ENCODE data around the gene ASB1.

ASB1 gene

DNA sequence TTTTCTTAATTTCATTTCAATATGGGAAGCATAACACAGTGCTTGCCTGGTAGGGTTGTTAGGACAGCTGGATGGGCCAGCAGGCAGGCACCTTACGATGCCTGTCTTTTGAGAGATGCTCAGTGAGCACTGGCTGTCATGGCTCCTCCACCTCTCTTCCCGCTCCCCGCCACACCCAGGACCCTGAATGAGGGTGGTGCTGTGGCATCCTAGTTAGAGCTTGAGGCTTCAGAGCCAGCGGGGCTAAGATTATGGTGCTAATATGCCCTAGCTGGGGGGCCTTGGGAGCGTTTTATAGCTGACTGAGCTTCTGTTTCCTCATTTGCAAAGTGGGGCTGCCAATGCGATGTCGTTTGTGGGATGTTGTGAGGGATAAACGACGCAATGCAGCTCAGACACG is 37.7 kb downstream of the ASB1 start:
- DNase-seq (ENCODE audit: low read depth in 3 of 3, low spot score in 1 of 3), result no peak

DNA sequence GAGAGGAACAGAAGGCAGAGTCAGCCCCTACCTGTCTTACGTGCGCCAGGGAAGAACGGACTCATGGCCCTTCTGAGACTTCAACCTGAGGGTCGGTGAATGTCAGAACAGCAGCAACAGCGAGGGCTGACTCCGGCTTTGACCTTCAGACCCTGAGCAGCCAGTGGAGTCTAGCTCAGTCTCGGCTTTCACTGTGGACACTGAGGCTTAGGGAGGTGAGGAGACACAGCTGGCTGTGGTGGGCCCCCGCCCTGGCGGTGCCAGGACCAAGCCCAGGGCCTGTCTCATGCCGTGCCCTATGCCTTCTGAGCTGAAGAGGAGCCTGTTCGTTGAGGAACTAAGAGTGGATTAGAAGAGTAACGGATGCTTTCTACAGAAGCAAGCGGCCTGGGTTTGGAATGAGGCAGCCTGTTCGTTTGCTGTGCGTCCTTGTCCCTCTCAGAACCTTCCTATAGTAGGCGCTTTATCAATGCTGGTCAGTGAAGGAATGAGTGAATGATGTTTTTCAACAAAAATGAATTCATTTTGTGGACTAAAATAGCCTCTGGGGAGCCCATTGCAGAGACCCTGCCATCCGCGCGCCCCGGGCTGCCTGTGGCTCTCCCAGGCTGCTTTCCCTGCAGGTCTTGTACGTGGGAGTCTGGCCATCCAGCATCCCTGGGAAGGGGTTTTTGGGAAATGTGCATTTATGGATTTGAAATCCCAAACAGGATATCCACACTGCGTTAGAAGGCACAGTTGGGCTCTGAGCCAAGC is 38.9 kb downstream of the ASB1 start:
- no peak for DNase-seq (ENCODE audit: low read depth in 3 of 3, low spot score in 1 of 3)

DNA sequence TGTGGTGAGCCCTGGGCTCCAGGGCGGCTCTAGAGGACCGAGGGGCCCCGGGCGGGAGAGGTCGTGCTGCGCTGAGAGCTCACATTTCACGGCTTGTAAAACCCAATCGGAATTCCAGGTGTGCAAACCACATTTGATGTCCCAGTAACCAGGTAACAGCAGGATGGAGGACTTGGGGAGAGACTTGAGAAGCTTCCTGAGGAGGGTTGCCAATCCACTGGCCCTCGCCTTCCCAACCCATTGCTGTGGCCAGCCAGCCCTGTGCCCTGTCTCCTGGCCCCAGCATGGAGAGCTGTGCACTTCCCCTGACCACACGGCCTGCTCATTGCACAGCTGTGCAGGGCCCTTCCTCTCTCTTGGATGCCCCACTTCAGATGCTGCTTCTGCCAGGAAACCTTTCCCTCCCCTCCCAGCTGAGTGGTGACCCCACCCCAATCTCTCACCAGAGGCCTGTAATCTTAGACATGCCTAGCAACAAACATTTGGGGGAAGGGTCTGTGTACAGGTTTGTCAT is 39.6 kb downstream of the ASB1 start:
- DNase-seq (ENCODE audit: low read depth in 3 of 3, low spot score in 1 of 3), result no peak

DNA sequence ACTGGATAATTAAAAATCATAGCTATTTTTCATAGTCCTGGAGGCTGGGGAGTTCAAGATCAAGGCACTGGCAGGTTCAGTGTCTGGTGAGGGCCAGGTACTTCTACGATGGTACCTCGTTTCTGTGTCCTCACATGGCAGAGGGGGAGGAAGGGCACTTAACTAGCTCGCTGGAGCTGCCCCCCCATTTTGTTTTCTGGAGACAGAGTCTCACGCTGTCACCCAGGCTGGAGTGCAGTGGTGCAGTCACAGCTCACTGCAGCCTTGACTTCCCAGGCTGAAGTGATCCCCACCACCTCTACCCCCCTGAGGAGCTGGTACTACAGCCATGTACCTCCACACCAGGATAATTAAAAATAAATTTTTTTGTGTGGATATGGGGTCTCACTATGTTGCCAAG is 40.3 kb downstream of the ASB1 start:
- no peak for DNase-seq (ENCODE audit: low read depth in 3 of 3, low spot score in 1 of 3)

DNA sequence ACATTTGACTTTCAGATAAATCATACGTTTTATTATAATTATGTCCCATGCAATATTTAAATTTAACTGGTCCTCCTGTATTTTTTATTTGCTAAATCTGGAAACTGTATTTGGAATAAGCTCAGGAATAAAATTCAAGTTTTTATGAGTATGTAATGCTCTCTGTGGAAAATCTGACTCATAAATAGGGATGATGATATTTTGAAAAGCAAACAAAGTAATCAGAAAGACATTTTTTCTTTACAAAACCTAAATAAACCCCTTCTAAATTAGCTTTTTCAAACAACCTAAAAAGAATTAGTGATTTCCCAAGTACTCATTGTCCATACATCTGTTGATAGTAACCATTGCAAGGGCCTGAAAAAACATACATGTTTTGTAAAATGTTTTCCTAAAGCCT is 41.1 kb downstream of the ASB1 start:
- DNase-seq (ENCODE audit: low read depth in 3 of 3, low spot score in 1 of 3), result no peak

DNA sequence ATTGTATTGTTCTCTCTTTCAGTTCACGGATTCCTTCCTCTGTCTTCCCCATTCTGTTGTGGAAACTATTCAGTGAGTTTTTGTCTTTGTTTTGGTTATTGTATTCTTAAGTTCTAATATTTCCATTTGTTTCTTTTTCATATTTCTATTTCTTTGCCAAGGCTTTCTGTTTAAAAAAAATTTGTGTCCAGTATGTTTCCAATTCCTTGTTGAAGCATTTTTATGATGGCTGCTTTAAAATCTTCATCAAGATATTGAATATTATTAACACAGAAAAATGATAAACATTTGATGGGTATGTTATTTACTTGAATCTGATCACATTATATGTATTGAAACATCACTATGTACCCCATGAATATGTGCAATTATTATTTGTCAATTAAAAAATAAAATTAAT is 42.4 kb downstream of the ASB1 start:
- no peak for DNase-seq (ENCODE audit: low read depth in 3 of 3, low spot score in 1 of 3)

DNA sequence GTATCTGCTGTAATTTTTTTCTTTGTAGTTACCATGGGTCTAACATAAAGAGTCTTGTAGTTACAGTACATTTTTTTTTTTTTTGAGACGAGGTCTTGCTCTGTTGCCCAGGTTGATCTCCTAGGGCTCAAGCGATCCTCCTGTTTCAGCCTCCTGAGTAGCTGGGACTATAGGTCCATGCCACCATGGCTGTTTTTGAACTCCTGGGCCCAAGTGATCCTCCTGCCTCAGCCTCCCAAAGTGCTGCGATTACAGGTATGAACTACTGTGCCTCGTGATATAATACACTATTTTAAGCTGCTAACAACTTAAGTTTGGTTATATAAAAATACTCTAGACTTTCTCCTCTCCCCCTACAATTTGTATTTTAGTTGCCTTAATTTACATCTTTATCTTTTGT is 46.3 kb downstream of the ASB1 start:
- DNase-seq (ENCODE audit: low read depth in 3 of 3, low spot score in 1 of 3), result no peak

DNA sequence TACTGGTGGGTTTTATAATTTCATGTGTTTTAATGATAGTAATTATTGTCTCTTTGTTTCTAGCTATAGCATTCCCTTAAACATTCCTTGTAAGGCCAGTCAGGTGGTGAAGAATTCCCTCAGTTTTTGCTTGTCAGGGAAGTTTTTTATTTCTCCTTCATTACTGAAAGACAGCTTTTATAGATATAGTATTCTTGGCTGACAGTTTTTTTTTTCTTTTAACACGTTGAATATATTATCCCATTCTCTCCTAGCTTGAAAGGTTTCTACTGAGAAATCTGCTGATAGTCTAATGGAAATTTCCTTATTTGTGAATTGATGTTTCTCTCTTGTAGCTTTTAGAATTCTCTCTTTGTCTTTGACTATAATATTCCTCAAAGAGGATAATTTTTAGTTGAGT is 46.8 kb downstream of the ASB1 start:
- DNase-seq (ENCODE audit: low read depth in 3 of 3, low spot score in 1 of 3), result no peak

DNA sequence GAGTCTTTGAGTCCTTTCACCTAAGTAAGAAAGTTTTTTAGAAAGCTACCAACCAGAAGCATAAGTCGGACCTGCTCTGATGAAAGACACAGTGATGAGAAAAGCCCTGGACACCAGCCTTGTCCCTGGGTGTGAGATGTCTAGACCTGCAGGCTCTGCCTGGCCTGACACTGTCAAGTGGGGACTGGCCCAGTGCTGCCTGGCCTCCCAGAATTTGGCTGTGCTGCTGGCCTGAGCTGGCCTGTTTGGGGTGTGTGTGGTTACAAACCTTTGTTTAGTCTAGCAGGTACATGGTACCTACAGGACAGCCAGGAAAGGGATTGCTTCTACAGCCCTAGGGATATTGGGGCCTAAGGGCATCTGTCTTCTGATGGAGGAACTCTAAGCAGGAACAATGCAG is 48.3 kb downstream of the ASB1 start:
- no peak for DNase-seq (ENCODE audit: low read depth in 3 of 3, low spot score in 1 of 3)

DNA sequence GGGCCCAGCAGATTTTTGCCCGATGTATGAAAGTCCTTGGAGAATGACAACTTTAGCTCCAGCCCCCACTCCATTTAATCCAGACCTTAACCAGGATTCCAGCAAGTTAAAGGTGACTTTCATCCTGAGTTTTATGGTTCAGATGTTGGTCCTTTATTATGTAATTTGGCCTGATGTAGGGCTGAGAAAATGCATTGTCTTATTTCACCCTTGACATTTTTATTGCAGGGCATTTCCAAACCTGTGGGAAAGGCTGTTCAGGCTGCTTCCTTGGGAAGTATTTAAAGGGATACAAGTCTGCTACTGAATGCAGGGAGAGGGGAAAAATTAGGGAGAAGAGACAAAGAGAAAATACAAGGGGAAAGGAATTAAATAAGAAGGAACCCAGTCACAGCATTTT is 48.8 kb downstream of the ASB1 start:
- no peak for DNase-seq (ENCODE audit: low read depth in 3 of 3, low spot score in 1 of 3)

DNA sequence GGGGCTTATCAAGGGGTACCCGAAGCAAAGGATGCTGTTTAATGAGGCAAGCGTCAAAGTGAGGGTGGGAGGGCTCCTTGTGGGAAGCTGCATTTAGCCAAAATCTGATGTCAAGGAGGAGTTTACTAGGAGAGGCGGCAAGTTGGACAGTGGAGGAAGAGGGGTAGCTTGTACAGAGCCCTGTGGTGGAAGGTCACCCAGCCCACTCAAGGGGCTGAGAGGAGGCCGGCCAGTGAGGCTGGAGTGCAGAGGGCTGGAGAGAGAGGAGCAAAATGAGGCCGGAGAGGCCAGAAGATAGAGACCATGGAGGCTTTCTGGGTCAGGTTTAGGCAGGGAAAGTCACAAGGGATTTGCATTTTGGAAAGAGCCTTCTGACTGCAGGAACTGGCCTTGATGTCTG is 49.5 kb downstream of the ASB1 start:
- no peak for DNase-seq (ENCODE audit: low read depth in 3 of 3, low spot score in 1 of 3)

DNA sequence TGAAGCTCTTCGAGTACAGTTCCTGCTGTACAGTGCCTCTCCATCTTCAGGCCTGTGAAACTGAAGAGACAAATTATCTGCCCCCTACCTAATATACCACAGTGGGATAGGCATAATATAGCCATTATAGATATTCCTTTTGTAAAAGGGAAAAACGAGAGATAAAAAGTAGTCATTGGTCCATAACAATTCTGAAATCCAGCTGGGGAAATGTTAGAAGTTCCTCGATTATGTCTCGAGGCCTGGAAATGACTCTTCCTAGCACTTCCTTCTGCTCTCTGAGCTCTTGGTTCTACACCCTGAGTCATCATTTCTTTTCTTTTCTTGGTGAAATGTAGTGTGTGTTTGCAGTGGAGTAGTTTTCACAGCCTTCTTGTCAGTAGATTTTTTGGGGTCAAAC is 51.5 kb downstream of the ASB1 start:
- DNase-seq (ENCODE audit: low read depth in 3 of 3, low spot score in 1 of 3), result no peak

DNA sequence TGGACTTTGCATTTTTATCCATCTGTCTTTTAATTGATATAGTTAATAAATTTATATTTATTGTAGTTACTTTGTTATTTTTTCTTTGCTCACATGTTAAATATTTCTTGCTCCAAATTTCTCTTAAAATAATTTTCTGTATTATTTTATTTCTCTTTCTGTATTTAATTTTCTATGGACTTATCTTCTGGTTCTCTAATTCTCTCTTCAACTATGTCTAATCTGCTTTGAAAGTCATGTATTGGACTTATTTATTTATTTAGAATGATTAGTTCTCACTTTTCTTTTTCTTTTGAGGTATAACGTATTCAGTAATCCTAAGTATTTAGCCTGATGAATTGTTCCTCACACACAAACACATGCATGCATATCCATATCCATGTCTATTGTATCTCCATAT is 53.1 kb downstream of the ASB1 start:
- DNase-seq (ENCODE audit: low read depth in 3 of 3, low spot score in 1 of 3), result no peak

DNA sequence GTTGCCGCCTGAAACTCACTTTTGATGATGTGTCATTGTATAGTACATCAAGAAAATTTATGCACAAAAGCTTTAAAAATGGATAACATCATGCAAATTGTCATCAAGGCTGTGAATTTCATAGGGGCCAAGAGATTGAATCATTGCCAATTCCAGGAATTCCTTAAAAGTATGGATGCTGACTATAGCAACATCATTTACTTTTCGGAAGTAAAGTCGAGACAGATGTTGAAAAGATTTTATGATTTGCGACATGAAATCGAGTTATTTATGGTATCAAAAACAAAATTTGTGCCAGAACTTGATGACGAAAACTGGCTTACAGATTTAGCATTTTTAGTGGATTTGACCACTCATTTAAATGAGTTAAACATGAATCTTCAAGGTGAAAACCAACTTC is 56.3 kb downstream of the ASB1 start:
- DNase-seq (ENCODE audit: low read depth in 3 of 3, low spot score in 1 of 3), result no peak

DNA sequence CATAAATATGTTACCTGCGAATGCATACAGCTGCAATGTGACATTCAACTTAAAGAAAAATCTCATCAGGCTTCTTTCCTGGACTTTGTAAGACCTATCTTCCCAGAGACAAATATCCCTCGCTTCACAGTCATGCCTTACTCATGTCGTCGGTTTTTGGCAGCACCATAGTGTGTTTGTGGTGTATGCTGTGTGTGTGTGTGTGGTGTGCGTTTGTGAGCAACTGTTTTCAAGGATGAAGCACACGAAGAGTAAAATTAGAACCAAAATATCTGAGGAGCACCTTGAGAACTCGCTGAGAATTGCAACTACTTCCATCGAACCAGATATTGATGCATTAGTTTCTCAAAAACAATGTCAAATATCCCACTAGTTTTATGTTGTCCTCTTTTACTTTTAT is 56.9 kb downstream of the ASB1 start:
- DNase-seq (ENCODE audit: low read depth in 3 of 3, low spot score in 1 of 3), result no peak

DNA sequence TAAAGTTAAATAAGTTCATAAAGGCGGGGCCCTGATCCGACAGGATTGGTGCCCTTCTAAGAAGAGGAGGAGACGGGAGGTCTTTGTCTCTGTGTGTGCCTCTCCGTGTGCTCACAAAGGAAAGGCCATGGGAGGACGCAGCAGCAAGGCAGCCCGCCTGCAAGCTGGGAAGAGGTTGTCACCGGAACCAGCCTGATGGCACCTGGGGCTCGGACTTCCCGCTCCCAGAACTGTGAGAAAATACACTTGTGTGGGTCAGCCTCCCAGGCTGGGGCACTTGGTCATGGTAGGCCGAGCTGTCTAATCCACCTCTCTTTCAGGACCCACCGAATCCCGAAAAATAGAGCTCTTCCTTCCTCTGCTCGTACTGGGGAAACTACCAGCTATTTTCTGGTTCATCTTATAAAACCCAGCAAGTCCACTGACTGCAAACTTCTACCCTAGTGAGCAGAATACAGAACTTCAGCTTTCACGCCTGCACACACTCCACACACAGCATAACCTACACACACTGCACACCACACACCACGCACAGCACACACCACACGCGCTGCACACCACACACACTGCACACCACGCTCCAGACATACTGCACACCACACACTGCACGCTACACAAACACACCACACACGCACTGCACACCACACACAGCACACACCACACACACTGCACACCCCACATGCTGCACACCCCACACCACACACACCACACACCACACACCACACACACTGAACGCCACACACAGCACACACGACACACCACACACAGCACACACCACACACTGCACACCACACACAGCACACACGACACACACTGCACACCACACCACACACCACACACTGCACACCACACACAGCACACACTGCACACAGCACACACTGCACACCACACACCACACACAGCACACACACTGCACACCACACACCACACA is 58.1 kb downstream of the ASB1 start:
- DNase-seq (ENCODE audit: low read depth in 3 of 3, low spot score in 1 of 3), result no peak

DNA sequence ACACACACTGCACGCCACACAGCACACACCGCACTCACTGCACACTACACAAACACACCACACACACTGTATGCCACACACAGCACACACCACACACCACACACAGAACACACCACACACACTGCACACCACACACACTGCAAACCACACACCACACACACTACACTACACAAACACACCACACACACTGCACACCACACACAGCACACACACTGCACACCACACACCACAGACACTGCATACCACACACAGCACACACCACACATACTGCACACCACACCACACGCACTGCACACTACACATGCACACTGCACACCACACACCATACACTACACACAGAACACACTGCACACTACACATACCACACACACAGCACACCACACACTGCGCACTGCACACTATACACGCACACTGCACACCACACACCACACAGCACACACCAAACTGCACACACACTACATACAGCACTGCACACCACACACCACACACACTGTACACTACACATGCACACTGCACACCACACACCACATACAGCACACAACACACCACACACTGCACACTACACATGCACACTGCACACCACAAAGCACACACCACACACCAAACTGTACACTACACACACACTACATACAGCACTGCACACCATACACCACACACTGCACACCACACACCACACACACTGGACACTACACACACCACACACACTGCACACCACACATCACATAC is 59.6 kb downstream of the ASB1 start:
- DNase-seq (ENCODE audit: low read depth in 3 of 3, low spot score in 1 of 3), result no peak

DNA sequence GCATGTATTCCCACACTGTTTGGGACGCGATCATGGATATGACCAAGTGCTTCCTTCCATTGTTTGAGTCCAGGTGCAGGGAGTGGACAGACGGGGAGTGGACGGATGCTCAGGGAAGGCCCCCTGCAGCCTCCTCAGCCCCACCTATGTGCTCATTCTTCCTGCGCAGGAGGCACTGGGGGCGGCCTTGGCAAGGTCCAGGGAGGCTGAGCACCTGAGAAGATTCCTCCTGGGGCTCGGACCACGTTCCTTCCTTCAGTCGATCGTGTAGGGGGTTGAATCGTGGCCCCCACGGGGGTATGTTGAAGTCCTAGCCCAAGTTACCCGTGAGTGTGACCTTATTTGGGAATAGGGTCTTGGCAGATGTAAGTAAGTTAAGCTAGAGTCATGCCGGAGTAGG is 60.4 kb downstream of the ASB1 start:
- DNase-seq (ENCODE audit: low read depth in 3 of 3, low spot score in 1 of 3), result no peak

DNA sequence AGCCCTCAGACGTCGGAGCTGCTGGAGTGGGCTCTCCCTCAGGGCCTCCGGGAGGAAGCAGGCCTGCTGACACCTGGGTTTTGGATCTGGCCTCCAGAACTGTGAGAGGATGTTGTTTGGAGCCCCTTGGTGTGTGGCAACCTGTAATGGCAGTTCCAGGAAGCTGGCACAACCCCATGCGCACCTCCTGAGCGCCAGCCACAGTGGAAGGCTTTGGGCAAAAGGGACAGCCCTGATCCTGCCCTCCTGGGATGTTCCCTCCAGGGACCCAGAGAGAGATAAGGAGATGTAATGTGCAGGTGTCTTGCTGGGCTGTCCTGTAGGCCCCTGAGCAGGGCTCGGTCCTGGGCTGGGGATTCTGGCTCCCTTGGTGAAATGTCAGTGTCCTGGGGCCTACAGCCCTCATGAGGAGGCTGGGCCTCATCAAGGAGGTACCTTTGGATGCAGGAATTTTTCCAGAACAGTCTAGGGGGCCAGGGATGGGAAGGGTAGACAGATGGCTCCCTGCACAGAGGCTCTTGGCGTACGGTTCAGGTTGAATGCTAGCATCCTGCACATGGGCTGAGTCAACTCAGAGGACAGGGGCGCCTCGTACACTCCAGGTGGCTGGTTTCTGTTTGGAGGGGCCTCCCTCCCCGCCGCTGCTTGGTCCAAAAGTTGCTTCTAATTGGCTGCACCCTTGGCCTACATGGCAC is 61.1 kb downstream of the ASB1 start:
- DNase-seq (ENCODE audit: low read depth in 3 of 3, low spot score in 1 of 3), result no peak

DNA sequence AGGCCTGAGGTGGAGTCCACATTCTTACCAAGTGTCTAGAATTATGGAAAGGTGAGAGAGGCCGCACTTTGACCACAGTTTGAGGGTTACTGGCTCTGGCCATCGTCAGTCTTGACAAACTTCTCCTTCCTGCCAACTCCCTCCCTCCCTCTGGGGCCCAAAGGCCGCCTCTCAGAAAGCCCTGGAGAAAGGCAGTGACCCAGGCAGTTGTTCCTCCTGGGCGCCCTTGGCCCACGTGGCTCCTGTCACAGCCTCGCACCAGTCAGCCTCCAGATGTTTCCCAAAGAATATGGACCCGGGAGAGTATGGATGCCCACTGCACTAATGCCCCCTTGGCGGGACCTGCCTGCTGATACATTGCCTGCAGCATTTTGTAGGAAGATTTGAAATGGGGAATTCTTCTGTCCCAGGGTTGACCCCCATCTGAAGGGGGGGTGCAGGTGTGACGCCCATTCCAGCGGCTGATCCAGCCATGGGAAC is 61.7 kb downstream of the ASB1 start:
- DNase-seq (ENCODE audit: low read depth in 3 of 3, low spot score in 1 of 3), result no peak

DNA sequence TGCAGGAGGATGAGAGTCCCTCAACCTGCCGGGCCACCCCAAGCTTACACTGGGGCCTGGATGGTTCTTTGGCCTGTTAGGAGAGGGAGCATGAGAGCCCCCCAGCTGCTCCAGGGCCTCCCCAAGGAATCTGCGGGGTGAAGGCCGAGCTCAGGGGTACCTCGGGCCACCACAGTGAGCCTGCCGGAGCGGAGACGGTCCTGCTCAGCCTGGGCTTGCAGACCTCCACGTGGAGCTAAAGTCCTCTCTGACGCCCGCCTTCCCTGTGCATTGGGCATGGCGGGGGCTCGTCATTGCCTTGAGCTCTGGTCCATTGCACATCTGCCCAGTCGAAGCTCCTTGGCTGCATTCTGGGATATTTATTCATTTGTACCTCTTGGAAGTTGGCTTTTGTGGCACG is 62.7 kb downstream of the ASB1 start:
- DNase-seq (ENCODE audit: low read depth in 3 of 3, low spot score in 1 of 3), result no peak

Data from stimulated activated CD4-positive, alpha-beta T cell treated with anti-CD3 and anti-CD28 coated beads, TNF-alpha, amount 100 ng/mL, for 1 hour (primary cell).